A549 treated with ZK216348 at 1 μM for 4 hours (cell line): ENCODE measurements around the gene ACIN1. TPM values are rescaled to one million over a fixed set of nuclear protein-coding genes. Genes with fewer than 3 reads are reported as not detected.

Experiments used
- total RNA-seq: library from RNA; stranded (reverse); fragments of 200-300 nt; extraction: Qiagen RNA extraction; gene quantifications from 5 replicates; pipeline ENCODE4 v1.2.3, GENCODE V29; 2022; ENCODE audit warnings: low read depth

The ACIN1 gene, protein sequence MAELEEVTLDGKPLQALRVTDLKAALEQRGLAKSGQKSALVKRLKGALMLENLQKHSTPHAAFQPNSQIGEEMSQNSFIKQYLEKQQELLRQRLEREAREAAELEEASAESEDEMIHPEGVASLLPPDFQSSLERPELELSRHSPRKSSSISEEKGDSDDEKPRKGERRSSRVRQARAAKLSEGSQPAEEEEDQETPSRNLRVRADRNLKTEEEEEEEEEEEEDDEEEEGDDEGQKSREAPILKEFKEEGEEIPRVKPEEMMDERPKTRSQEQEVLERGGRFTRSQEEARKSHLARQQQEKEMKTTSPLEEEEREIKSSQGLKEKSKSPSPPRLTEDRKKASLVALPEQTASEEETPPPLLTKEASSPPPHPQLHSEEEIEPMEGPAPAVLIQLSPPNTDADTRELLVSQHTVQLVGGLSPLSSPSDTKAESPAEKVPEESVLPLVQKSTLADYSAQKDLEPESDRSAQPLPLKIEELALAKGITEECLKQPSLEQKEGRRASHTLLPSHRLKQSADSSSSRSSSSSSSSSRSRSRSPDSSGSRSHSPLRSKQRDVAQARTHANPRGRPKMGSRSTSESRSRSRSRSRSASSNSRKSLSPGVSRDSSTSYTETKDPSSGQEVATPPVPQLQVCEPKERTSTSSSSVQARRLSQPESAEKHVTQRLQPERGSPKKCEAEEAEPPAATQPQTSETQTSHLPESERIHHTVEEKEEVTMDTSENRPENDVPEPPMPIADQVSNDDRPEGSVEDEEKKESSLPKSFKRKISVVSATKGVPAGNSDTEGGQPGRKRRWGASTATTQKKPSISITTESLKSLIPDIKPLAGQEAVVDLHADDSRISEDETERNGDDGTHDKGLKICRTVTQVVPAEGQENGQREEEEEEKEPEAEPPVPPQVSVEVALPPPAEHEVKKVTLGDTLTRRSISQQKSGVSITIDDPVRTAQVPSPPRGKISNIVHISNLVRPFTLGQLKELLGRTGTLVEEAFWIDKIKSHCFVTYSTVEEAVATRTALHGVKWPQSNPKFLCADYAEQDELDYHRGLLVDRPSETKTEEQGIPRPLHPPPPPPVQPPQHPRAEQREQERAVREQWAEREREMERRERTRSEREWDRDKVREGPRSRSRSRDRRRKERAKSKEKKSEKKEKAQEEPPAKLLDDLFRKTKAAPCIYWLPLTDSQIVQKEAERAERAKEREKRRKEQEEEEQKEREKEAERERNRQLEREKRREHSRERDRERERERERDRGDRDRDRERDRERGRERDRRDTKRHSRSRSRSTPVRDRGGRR
- 101 to 111 TPM (median 107 TPM) in 5 replicates for total RNA-seq

DNA sequence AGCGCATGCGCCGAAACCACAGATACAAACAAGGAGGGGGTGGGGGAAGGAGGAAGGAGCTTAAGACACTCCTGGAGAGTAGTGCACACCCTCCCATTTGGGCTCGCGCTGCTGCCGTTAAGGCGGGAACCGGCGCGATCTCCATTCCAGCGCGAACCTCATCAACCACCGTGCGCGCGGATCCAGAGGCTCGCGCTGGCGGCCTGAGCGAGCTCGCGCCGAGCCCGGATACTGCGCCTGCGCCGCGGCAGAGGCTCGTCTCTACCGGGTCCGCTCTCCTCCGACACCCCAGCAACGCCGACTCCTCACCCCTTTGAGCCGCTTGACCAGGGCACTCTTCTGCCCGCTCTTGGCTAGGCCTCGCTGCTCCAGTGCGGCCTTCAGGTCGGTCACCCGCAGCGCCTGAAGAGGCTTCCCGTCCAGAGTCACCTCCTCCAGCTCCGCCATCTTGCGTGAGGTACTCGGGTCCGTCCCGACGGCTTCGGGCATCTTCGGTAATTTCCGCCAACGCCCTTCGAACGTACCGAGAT, at the start of gene ACIN1:
ACIN1 (minus strand) TSS at position 471 of the 530 bp plus-strand sequence; CDS start at position 447, 24 bp downstream.

DNA sequence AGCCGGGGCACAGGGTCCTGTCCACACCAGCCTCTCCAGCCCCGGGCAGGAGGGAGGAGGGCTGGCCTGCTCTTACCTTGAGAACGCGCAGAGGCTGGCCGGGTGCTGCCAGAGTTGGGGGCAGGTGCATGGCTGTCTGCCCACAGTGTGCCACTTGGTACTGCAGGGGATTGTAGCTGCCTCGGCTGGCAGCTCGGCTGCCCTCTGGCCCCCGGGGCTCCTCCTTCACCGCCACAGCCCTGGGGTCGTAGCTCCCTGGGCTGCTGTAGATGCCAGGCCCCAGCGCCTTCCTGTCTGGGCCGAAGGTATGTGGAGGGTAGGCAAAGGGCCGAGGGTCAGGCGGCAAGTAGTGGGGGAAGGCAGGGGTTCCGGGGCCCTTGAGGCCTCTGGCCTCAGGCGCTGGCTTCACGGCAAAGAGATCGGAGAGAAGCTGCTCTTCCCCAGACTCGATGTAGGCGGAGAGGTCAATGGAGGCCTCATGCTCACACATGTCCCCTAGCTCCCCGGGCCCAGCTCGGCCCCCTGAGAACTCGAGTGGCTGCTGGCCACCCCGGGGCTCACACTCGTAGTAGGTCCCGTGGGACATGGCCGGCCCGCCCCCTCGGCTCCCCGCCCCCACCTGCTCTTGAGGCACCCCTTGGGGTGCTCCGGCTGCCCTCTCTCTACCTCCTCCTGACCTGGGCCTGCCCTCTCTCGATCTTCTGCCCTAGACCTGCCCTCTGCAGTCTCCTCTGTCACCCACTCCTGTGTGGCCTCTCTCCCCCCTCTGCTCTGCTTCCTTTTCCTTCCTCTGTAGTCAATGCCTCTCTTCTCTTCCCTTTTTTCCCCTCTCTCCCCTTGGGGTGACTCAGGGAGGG, 23.8 kb upstream of the ACIN1 start, which contains the start of gene CEBPE:
CEBPE (minus strand) TSS at position 750 of the 857 bp plus-strand sequence; CDS start at position 586, 164 bp downstream.

DNA sequence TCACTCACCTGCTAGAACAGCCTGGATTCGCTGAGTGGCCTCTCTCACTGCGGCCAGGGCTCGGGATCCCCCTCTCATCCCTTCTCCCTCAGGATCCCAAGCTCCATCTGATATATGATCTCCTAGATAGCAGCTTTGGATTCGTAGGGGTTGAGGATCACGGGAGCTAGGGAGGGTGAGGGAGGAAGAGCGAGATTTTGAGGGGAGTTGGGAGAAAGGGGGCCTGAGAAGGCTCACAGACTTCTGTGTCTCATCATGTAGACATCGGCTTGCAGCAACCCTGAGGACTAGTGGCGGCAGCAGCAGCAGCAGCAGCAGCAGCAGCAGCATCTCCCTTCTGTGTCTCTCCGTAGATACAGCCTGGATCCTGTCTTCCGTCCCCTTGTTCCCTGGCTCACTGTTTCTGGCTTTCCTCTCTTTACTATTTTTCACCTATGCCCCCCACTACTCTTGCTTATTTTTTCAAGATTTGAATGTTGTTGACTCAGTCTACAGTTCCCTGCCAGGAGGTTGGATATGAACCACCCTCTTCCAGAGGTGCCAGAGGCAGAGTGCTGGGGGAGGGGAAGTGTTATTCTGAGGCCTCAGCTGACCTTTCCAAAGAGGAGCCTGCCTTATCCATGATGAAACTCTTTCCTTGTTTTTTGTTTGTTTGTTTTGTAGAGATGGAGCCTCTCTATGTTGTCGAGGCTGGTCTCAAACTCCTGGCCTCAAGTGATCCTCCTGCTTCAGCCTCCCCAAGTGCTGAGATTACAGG, 9.8 kb upstream of the ACIN1 start, which contains the start of gene CIROP:
CIROP (minus strand) TSS at position 399 of the 757 bp plus-strand sequence; CDS start at position 330, 69 bp downstream.

DNA sequence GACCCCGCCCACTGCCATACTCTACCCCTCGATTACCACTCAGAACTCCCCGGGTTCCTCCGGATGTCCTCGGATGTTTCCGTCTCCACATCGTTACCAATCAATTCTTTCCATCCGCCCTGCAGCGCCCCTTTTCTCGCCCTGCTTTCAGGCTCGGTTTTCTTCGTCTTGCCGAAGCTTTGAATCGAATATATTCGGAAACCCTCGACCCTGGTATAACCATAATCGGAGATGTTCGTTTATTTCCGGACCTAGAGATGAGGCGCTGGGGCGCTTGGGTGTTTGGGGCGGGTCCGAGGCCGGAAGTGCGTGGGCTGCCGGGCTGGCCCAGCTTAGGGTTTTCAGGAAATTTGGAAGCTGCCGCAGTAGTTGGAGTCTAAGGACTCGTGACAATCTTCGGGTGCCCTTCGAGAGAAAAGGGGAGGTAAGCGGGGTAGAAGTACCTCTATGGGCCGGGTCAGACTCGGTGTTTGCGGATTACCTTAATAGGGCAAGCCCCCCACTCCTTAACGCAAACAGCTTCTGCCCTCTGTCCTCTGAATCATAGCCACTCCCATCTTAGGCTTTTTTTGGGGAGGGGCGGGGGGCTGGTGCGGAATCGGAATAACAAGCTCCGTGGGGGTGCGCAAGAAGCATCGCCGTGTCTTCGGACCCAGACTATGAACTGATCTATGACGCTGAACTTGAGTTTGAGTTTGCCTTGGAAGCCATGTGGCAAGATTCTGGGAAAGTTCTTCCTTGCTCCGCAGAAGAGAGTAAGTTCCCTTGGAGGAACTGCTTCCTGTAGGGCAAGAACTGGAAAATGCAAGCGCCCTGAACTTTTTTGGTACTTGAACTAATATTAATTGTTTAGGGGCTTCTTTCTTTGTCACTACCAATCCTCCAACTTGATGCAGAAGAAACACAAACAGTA, 516 bp upstream of the ACIN1 start, which contains the start of gene C14orf119:
C14orf119 (plus strand) TSS at position 310 of the 913 bp plus-strand sequence. CDS start 2,154 bp downstream, outside the sequence.

DNA sequence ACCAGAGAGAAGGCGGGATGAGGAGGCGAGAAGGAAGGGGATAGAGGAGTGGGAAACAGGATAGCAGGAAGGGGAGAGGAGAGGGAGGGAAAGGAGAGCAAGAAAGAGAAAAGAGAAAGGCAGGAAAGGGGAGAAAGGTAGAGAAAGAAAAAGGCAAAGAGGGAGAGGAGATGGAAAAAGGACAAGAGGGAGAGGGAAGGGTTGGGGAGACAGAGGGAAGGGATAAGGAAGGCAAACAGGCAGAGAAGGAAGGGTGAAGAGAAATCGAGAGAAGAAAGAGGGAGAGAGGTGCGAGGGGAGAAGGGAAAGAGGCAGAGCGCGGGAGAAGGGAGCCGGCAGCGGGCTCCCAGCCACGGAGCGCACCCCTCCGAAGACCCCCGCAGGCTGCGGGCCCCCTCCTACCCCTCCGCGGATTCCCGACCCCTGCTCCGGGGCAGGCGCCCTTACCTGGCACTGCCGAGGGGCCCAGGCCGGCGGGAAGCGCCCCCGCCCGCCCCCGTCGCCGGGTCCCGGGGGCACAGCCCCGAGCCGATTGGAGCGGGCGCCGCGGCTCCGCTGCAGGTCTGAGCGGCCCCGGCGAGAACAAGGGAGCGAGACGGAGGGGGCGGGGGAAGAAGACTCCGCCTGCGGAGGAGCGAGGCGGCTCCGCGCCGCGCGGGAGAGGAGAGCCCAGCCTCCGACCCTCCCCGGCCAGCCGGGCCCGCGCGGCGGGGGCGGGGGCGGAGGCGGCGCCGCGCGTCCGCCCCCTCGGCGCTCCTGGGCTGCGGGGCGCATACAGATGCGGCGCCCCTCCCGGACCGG, 37.8 kb downstream of the ACIN1 start, which contains the start of gene CDH24:
CDH24 (minus strand) TSS at position 565 of the 801 bp plus-strand sequence. CDS start 1,787 bp downstream, outside the sequence.

DNA sequence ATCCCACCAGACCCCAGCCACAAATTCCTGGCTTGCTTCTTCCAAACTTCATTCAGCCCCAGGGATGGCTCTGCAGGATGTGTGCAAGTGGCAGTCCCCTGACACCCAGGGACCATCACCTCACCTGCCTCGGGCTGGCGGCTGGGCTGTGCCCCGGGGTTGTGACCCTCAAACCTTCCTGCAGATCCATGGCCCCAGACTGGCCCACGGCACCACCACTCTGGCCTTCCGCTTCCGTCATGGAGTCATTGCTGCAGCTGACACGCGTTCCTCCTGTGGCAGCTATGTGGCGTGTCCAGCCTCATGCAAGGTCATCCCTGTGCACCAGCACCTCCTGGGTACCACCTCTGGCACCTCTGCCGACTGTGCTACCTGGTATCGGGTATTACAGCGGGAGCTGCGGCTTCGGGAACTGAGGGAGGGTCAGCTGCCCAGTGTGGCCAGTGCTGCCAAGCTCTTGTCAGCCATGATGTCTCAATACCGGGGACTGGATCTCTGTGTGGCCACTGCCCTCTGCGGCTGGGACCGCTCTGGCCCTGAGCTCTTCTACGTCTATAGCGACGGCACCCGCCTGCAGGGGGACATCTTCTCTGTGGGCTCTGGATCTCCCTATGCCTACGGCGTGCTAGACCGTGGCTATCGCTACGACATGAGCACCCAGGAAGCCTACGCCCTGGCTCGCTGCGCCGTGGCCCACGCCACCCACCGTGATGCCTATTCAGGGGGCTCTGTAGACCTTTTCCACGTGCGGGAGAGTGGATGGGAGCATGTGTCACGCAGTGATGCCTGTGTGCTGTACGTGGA, 52.6 kb downstream of the ACIN1 start, which contains the start of gene PSMB11:
PSMB11 (plus strand) TSS at position 51 of the 804 bp plus-strand sequence; CDS start at position 65, 14 bp downstream.

DNA sequence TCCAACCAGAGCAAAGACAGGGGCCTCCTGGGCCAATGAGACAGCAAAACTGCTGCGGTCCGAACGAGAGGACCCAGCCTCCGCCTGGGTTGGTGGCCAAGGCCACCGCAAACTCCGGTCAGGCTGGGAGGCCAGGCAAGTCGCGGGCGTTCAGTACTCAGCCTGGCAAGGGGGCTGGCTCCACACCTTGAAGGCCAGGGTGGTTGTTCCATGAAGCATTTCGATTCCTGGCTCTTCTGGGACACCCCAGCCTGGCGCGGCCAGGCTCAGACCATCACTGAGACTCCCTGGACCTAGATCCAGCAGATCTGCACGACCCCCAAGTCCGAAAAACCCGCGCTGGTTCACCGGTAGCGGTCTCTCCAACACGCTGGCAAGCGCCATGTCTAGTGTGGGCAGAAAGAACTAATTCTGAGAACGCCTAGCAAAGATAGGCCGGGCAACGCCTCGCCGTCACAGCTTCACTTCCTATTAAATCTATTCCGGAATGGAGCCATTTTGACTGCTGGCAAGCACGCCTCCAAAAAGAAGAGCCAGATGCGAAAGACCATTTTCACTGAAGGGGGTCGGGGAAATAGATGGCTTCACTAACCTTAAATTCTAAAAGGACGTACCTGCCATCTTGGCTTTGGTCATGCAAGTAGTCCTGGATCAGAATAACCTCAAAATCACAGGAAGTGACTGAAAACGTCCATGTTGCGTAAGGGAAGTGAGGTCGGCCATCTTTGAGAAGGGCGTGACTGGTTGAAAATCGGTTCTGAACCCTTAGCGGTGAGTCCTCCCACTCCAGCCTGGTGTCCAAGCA, 60.2 kb downstream of the ACIN1 start, which contains the start of gene PSMB5:
PSMB5 (minus strand) TSS at position 403 of the 805 bp plus-strand sequence; CDS start at position 384, 19 bp downstream.

DNA sequence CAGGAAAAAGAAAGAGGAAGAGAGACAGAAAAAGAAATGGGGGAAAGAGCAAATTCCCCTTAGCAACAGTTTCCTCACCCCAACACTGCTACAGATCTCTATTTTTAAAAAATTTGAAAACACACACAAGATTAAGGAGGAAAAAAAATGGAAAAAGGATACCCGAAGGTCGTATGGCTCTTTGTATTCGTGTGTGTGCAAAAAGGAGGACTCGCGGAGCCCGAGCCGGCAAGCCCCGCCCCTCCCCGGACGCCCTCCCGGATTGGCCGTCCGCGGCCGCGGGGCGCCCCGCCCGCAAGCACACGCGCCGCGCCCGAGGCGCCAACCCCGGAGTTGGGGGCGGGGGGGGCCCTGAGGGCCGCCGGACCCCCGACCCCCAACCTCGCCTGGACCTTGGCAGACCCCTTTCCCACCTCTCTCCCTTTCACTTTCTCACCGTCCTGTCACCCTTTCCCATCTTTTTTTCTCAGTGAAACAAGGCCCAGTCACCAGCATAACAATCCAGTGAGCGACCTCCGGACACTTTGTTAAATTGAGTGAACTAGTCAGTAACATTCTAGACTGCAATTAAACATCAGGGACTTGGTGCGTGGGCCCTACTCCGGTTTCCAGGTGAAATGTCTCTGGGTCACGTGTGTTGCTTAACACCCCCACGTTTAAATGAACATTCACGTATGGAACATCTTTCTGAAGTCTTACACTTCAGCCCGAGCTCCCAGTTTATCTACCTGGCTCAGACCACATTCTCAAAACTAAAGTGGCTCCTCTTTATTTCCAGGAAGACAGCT, 84.8 kb downstream of the ACIN1 start, which contains the start of gene C14orf93:
C14orf93 (minus strand) TSS at position 205 of the 788 bp plus-strand sequence. CDS start 11,120 bp downstream, outside the sequence.

Other genes with a start within 250 kb of the ACIN1 start
- gene LRP10, start 223.4 kb downstream of the ACIN1 start, total RNA-seq = 47.8 to 93.1 TPM (median 76.8 TPM) in 5 replicates
- gene REM2, start 211.9 kb downstream of the ACIN1 start, total RNA-seq = 0.26 to 0.67 TPM (median 0.33 TPM) in 5 replicates
- gene RBM23, start 176.0 kb downstream of the ACIN1 start, total RNA-seq = 48.9 to 66.4 TPM (median 62.5 TPM) in 5 replicates
- gene PRMT5, start 165.8 kb downstream of the ACIN1 start, total RNA-seq = 98.4 to 196 TPM (median 116 TPM) in 5 replicates
- 32.7 to 38.7 TPM (median 37.1 TPM) in 5 replicates for gene HAUS4, start 138.0 kb downstream of the ACIN1 start, total RNA-seq
- gene AJUBA, start 112.6 kb downstream of the ACIN1 start, total RNA-seq = 33.6 to 42.2 TPM (median 39.4 TPM) in 5 replicates
- 2.7 to 4.4 TPM (median 3.3 TPM) in 5 replicates for gene C14orf93, start 85.0 kb downstream of the ACIN1 start, total RNA-seq
- gene PSMB5, start 60.2 kb downstream of the ACIN1 start, total RNA-seq = 269 to 342 TPM (median 304 TPM) in 5 replicates
- not detected in 5 replicates for gene PSMB11, start 52.9 kb downstream of the ACIN1 start, total RNA-seq
- 2.0 to 5.3 TPM (median 5.0 TPM) in 5 replicates for gene CDH24, start 37.6 kb downstream of the ACIN1 start, total RNA-seq
- 84.6 to 107 TPM (median 101 TPM) in 5 replicates for gene C14orf119, start 369 bp upstream of the ACIN1 start, total RNA-seq
- gene CIROP, start 9.9 kb upstream of the ACIN1 start, total RNA-seq = not detected in 5 replicates
- gene CEBPE, start 24.1 kb upstream of the ACIN1 start, total RNA-seq = 0.12 TPM in 1 of 5 replicates, not detected in the others
- gene SLC7A8, start 88.5 kb upstream of the ACIN1 start, total RNA-seq = 0.73 to 1.9 TPM (median 1.4 TPM) in 5 replicates
- gene RNF212B, start 142.8 kb upstream of the ACIN1 start, total RNA-seq = not detected in 5 replicates
- gene HOMEZ, start 191.0 kb upstream of the ACIN1 start, total RNA-seq = 5.7 to 9.9 TPM (median 9.2 TPM) in 5 replicates
- 3.0 to 5.3 TPM (median 3.6 TPM) in 5 replicates for gene PPP1R3E, start 207.7 kb upstream of the ACIN1 start, total RNA-seq
- 15.2 to 23.4 TPM (median 20.0 TPM) in 5 replicates for gene BCL2L2, start 211.7 kb upstream of the ACIN1 start, total RNA-seq
- 138 to 165 TPM (median 160 TPM) in 5 replicates for gene PABPN1, start 226.3 kb upstream of the ACIN1 start, total RNA-seq